ENCODE measurements around the gene APBB1IP.

DNA sequence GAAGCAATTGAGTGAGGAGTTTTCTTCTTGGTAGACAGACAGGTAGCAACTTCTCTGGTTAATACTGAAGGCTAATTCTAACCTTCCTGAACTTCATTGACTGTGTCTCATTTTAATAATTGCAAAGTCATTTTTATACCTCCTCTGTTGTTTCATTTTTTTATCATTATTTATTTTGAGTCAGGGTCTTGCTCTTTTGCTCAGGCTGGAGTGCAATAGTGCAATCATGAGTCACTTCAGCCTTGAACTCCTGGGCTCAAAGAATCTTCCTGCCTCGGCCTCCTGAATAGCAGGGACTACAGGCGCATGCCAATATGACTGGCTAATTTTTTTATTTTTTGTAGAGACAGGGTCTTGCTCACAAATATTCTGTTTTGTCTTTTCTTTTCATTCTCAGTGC, 45.4 kb downstream of the APBB1IP start:
- TF ChIP-seq, protein P1, sequence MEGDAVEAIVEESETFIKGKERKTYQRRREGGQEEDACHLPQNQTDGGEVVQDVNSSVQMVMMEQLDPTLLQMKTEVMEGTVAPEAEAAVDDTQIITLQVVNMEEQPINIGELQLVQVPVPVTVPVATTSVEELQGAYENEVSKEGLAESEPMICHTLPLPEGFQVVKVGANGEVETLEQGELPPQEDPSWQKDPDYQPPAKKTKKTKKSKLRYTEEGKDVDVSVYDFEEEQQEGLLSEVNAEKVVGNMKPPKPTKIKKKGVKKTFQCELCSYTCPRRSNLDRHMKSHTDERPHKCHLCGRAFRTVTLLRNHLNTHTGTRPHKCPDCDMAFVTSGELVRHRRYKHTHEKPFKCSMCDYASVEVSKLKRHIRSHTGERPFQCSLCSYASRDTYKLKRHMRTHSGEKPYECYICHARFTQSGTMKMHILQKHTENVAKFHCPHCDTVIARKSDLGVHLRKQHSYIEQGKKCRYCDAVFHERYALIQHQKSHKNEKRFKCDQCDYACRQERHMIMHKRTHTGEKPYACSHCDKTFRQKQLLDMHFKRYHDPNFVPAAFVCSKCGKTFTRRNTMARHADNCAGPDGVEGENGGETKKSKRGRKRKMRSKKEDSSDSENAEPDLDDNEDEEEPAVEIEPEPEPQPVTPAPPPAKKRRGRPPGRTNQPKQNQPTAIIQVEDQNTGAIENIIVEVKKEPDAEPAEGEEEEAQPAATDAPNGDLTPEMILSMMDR (IDR thresholded peaks at IDR 0.05; ENCODE audit: insufficient read depth, low read length) = no peak
- TF ChIP-seq SPI1 (IDR thresholded peaks at IDR 0.05; ENCODE audit: borderline replicate concordance, low read depth) (no peak), POLR2AphosphoS5 (IDR thresholded peaks at IDR 0.05; ENCODE audit: low read depth) (no peak)
- TF ChIP-seq, protein P2, sequence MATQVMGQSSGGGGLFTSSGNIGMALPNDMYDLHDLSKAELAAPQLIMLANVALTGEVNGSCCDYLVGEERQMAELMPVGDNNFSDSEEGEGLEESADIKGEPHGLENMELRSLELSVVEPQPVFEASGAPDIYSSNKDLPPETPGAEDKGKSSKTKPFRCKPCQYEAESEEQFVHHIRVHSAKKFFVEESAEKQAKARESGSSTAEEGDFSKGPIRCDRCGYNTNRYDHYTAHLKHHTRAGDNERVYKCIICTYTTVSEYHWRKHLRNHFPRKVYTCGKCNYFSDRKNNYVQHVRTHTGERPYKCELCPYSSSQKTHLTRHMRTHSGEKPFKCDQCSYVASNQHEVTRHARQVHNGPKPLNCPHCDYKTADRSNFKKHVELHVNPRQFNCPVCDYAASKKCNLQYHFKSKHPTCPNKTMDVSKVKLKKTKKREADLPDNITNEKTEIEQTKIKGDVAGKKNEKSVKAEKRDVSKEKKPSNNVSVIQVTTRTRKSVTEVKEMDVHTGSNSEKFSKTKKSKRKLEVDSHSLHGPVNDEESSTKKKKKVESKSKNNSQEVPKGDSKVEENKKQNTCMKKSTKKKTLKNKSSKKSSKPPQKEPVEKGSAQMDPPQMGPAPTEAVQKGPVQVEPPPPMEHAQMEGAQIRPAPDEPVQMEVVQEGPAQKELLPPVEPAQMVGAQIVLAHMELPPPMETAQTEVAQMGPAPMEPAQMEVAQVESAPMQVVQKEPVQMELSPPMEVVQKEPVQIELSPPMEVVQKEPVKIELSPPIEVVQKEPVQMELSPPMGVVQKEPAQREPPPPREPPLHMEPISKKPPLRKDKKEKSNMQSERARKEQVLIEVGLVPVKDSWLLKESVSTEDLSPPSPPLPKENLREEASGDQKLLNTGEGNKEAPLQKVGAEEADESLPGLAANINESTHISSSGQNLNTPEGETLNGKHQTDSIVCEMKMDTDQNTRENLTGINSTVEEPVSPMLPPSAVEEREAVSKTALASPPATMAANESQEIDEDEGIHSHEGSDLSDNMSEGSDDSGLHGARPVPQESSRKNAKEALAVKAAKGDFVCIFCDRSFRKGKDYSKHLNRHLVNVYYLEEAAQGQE (IDR thresholded peaks at IDR 0.05; ENCODE audit: insufficient replicate concordance, low read depth) = no peak
